ENCODE measurements around the gene PRDM10.

- TF ChIP-seq EZH2 (IDR thresholded peaks at IDR 0.05; ENCODE audit: borderline replicate concordance, low read depth, low read length, poor library complexity, severe bottlenecking) = no peak
- TF ChIP-seq, protein P1, sequence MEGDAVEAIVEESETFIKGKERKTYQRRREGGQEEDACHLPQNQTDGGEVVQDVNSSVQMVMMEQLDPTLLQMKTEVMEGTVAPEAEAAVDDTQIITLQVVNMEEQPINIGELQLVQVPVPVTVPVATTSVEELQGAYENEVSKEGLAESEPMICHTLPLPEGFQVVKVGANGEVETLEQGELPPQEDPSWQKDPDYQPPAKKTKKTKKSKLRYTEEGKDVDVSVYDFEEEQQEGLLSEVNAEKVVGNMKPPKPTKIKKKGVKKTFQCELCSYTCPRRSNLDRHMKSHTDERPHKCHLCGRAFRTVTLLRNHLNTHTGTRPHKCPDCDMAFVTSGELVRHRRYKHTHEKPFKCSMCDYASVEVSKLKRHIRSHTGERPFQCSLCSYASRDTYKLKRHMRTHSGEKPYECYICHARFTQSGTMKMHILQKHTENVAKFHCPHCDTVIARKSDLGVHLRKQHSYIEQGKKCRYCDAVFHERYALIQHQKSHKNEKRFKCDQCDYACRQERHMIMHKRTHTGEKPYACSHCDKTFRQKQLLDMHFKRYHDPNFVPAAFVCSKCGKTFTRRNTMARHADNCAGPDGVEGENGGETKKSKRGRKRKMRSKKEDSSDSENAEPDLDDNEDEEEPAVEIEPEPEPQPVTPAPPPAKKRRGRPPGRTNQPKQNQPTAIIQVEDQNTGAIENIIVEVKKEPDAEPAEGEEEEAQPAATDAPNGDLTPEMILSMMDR (conservative IDR thresholded peaks at IDR 0.05; ENCODE audit: low read depth, low read length) = no peak
Measured at GRCh38 chr11:130025371-130025770, 22.7 kb upstream of the PRDM10 start.

Measured in A673 (cell line).